ENCODE results near the gene TMEM263.

The TMEM263 gene

GRCh38 chr12:106974511-106974910 lies 18.8 kb downstream of the TMEM263 start:
- TF ChIP-seq, protein P1, sequence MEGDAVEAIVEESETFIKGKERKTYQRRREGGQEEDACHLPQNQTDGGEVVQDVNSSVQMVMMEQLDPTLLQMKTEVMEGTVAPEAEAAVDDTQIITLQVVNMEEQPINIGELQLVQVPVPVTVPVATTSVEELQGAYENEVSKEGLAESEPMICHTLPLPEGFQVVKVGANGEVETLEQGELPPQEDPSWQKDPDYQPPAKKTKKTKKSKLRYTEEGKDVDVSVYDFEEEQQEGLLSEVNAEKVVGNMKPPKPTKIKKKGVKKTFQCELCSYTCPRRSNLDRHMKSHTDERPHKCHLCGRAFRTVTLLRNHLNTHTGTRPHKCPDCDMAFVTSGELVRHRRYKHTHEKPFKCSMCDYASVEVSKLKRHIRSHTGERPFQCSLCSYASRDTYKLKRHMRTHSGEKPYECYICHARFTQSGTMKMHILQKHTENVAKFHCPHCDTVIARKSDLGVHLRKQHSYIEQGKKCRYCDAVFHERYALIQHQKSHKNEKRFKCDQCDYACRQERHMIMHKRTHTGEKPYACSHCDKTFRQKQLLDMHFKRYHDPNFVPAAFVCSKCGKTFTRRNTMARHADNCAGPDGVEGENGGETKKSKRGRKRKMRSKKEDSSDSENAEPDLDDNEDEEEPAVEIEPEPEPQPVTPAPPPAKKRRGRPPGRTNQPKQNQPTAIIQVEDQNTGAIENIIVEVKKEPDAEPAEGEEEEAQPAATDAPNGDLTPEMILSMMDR (IDR thresholded peaks at IDR 0.05; ENCODE audit: low read depth, low read length) = no peak
- no peak overlapping the region for H3K4me3 ChIP-seq (ENCODE audit: low read depth, low read length)
- in situ Hi-C loops (cut with HindIII; ENCODE audit: low sequenced_read_pairs) = no loop called here
- no peak for DNase-seq (ENCODE audit: low read depth, low spot score)

GRCh38 chr12:106975098-106975497 lies 19.4 kb downstream of the TMEM263 start:
- H3K4me3 ChIP-seq (ENCODE audit: low read depth, low read length) = no peak overlapping the region
- TF ChIP-seq, protein P1 (IDR thresholded peaks at IDR 0.05; ENCODE audit: low read depth, low read length) = no peak
- in situ Hi-C loops (cut with HindIII; ENCODE audit: low sequenced_read_pairs) = no loop called here
- DNase-seq (ENCODE audit: low read depth, low spot score) = no peak

- peak; percentile 65 for DNase-seq (ENCODE audit: low read depth, low spot score)
- no peak overlapping the region for H3K4me3 ChIP-seq (ENCODE audit: low read depth, low read length)
- in situ Hi-C loops (cut with HindIII; ENCODE audit: low sequenced_read_pairs) = no loop called here
- TF ChIP-seq, protein P1 (IDR thresholded peaks at IDR 0.05; ENCODE audit: low read depth, low read length) = no peak
These were observed 20.4 kb downstream of the TMEM263 start for GRCh38 chr12:106975993-106976658.

DNA sequence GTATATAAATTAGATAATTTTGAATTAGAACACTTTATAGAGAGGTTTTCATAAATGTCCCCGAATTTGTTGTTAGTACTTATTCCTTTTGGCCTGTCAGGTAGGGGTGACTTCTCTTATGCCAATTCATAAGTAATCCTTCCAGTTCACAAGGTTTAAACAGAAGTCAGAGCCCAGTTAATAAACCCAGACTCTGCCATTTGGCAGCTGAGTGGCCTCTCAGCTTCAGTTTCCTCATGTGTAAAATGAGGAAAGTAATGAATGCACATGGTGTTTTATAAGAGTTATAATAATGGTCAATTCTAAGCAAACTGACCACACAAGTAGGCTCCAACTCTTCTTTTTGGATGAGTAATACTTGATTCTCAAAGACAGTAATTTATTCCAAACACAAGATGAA lies 21.0 kb downstream of the TMEM263 start:
- DNase-seq (ENCODE audit: low read depth, low spot score) = no peak
- in situ Hi-C loops (cut with HindIII; ENCODE audit: low sequenced_read_pairs) = no loop called here
- TF ChIP-seq, protein P1 (IDR thresholded peaks at IDR 0.05; ENCODE audit: low read depth, low read length) = no peak
- H3K4me3 ChIP-seq (ENCODE audit: low read depth, low read length) = no peak overlapping the region

- no peak overlapping the region for H3K4me3 ChIP-seq (ENCODE audit: low read depth, low read length)
- in situ Hi-C loops (cut with HindIII; ENCODE audit: low sequenced_read_pairs) = no loop called here
- peak; percentile 49 for DNase-seq (ENCODE audit: low read depth, low spot score)
- TF ChIP-seq, protein P1 (IDR thresholded peaks at IDR 0.05; ENCODE audit: low read depth, low read length) = no peak
These were observed 22.5 kb downstream of the TMEM263 start for GRCh38 chr12:106978035-106978800.

GRCh38 chr12:106980944-106981343 lies 25.2 kb downstream of the TMEM263 start:
- DNase-seq (ENCODE audit: low read depth, low spot score) = peak; percentile 42
- in situ Hi-C loops (cut with HindIII; ENCODE audit: low sequenced_read_pairs) = no loop called here
- H3K4me3 ChIP-seq (ENCODE audit: low read depth, low read length) = no peak overlapping the region
- TF ChIP-seq, protein P1 (IDR thresholded peaks at IDR 0.05; ENCODE audit: low read depth, low read length) = no peak
